ENCODE measurements around the gene SPTB.
"Not testable (repeated sequence)": the region's sequence is repeated elsewhere in the genome, so short reads cannot be mapped to it uniquely, and the experiment has no call there.

The SPTB gene

GRCh38 chr14:64914237-64915028, 34.7 kb upstream of the SPTB start, which contains the start of gene CHURC1:
CHURC1 (plus strand) TSS chr14:64914455; CDS start chr14:64914496, 41 bp downstream.
- no peaks in the 10 kb centered on the region for H3K9me3 ChIP-seq (ENCODE audit: control extremely low read depth in 1 of 5, control insufficient read depth in 4 of 5, insufficient read depth in 2 of 5, low read depth in 1 of 5, low read length in 4 of 5)
- peak within 1 kb of the TSS; percentile 74 to 98 (median 92) for H3K4me3 ChIP-seq (ENCODE audit: control insufficient read depth in 1 of 7, extremely low read depth in 1 of 7, insufficient read depth in 4 of 7, low read depth in 2 of 7, low read length in 6 of 7)
- peaks cover 8 to 21% (median 17%) of the 10 kb centered on the region in 4 experiments for H3K4me1 ChIP-seq (ENCODE audit: control extremely low read depth in 1 of 4, control insufficient read depth in 4 of 4, insufficient read depth in 4 of 4, low read length in 3 of 4)
- peak within 1 kb of the TSS; percentile 96 to 99 for H3K27ac ChIP-seq (ENCODE audit: insufficient read depth in 1 of 2, low read depth in 1 of 2, low read length in 2 of 2, poor library complexity in 1 of 2, severe bottlenecking in 2 of 2)
- peak; percentile 97 to 99 (median 98) for DNase-seq
- H3K27me3 ChIP-seq (replicated peaks in 2 of 5; ENCODE audit: control insufficient read depth in 4 of 5, insufficient read depth in 5 of 5, low read length in 4 of 5): no peaks in the 10 kb centered on the region
- under 1% methylated on average over 47 of the region's 49 CpGs for WGBS (ENCODE audit: insufficient coverage)
- peaks cover 0 to 2% (median under 1%) of the 10 kb centered on the region in 4 experiments for H3K36me3 ChIP-seq (ENCODE audit: control insufficient read depth in 4 of 4, insufficient read depth in 4 of 4, low read length in 3 of 4)
- CTCF ChIA-PET: interaction anchor here (1.1 to 1.7 kb wide), 3 partner anchors 67 to 115 kb away, joined by 3 to 6 read pairs (median 5); no protein-coding TSS in a partner anchor
- POLR2A ChIA-PET: interaction anchor here (0.8 to 1.5 kb wide), 2 partner anchors 11 to 215 kb away, joined by 3 to 5 read pairs; no protein-coding TSS in a partner anchor

GRCh38 chr14:64913477-64913876, 33.8 kb upstream of the SPTB start:
- WGBS (ENCODE audit: insufficient coverage): no CpG with 5 or more reads among the region's 5 CpGs
- peak overlapping the region in 2 of 7 experiments; percentile 97 to 98 for H3K4me3 ChIP-seq (ENCODE audit: control insufficient read depth in 1 of 7, extremely low read depth in 1 of 7, insufficient read depth in 4 of 7, low read depth in 2 of 7, low read length in 6 of 7)

GRCh38 chr14:64912261-64912660, 32.6 kb upstream of the SPTB start:
- Histone ChIP-seq H3K9me3 (ENCODE audit: control extremely low read depth in 1 of 5, control insufficient read depth in 4 of 5, insufficient read depth in 2 of 5, low read depth in 1 of 5, low read length in 4 of 5) (no peaks in the 10 kb centered on the region), H3K4me3 (ENCODE audit: control insufficient read depth in 1 of 7, extremely low read depth in 1 of 7, insufficient read depth in 4 of 7, low read depth in 2 of 7, low read length in 6 of 7) (no peak overlapping the region), H3K4me1 (ENCODE audit: control extremely low read depth in 1 of 4, control insufficient read depth in 4 of 4, insufficient read depth in 4 of 4, low read length in 3 of 4) (peaks cover 8 to 21% (median 17%) of the 10 kb centered on the region in 4 experiments), H3K27me3 (replicated peaks in 2 of 5; ENCODE audit: control insufficient read depth in 4 of 5, insufficient read depth in 5 of 5, low read length in 4 of 5) (no peaks in the 10 kb centered on the region), H3K36me3 (ENCODE audit: control insufficient read depth in 4 of 4, insufficient read depth in 4 of 4, low read length in 3 of 4) (peaks cover 0 to 2% (median 0%) of the 10 kb centered on the region in 4 experiments), H3K27ac (ENCODE audit: insufficient read depth in 1 of 2, low read depth in 1 of 2, low read length in 2 of 2, poor library complexity in 1 of 2, severe bottlenecking in 2 of 2) (no peak overlapping the region)
- CTCF ChIA-PET: interaction anchor here (1.0 to 2.4 kb wide), 4 partner anchors 20 to 112 kb away, joined by 3 to 13 read pairs (median 3); no protein-coding TSS in a partner anchor
- DNase-seq: peak; percentile 40 to 80 (median 67)
- no CpG with 5 or more reads among the region's 1 CpG for WGBS (ENCODE audit: insufficient coverage)
- POLR2A ChIA-PET: no interaction called here

More at GRCh38 chr14:64913477-64913876, 33.8 kb upstream of the SPTB start:
- Histone ChIP-seq H3K4me1 (ENCODE audit: control extremely low read depth in 1 of 4, control insufficient read depth in 4 of 4, insufficient read depth in 4 of 4, low read length in 3 of 4) (peaks cover 8 to 21% (median 17%) of the 10 kb centered on the region in 4 experiments), H3K27ac (ENCODE audit: insufficient read depth in 1 of 2, low read depth in 1 of 2, low read length in 2 of 2, poor library complexity in 1 of 2, severe bottlenecking in 2 of 2) (peak overlapping the region in 1 of 2 experiments; percentile 99)
- not testable (repeated sequence) for DNase-seq; H3K27me3 ChIP-seq (replicated peaks in 2 of 5; ENCODE audit: control insufficient read depth in 4 of 5, insufficient read depth in 5 of 5, low read length in 4 of 5); H3K9me3 ChIP-seq (ENCODE audit: control extremely low read depth in 1 of 5, control insufficient read depth in 4 of 5, insufficient read depth in 2 of 5, low read depth in 1 of 5, low read length in 4 of 5); H3K36me3 ChIP-seq (ENCODE audit: control insufficient read depth in 4 of 4, insufficient read depth in 4 of 4, low read length in 3 of 4)
- POLR2A ChIA-PET: interaction anchor here (1.5 kb wide), 1 partner anchor 12 kb away, joined by 5 read pairs; no protein-coding TSS in a partner anchor
- CTCF ChIA-PET: interaction anchor here (1.7 kb wide), 1 partner anchor 68 kb away, joined by 6 read pairs; no protein-coding TSS in a partner anchor

- peaks cover 0 to 2% (median 0%) of the 10 kb centered on the region in 4 experiments for H3K36me3 ChIP-seq (ENCODE audit: control insufficient read depth in 4 of 4, insufficient read depth in 4 of 4, low read length in 3 of 4)
- no peak overlapping the region for H3K27ac ChIP-seq (ENCODE audit: insufficient read depth in 1 of 2, low read depth in 1 of 2, low read length in 2 of 2, poor library complexity in 1 of 2, severe bottlenecking in 2 of 2)
- peak in 2 of 3 donors; percentile 35 to 41 for DNase-seq
- no peak overlapping the region for H3K4me3 ChIP-seq (ENCODE audit: control insufficient read depth in 1 of 7, extremely low read depth in 1 of 7, insufficient read depth in 4 of 7, low read depth in 2 of 7, low read length in 6 of 7)
- ChIA-PET CTCF (interaction anchor here (0.6 to 2.4 kb wide), 19 partner anchors 9 to 248 kb away, joined by 3 to 14 read pairs (median 3); no protein-coding TSS in a partner anchor), POLR2A (no interaction called here)
- WGBS (ENCODE audit: insufficient coverage): 71% methylated on average over 2 of the region's 3 CpGs
- peaks cover 10 to 26% (median 19%) of the 10 kb centered on the region in 4 experiments for H3K4me1 ChIP-seq (ENCODE audit: control extremely low read depth in 1 of 4, control insufficient read depth in 4 of 4, insufficient read depth in 4 of 4, low read length in 3 of 4)
- no peaks in the 10 kb centered on the region for H3K27me3 ChIP-seq (replicated peaks in 2 of 5; ENCODE audit: control insufficient read depth in 4 of 5, insufficient read depth in 5 of 5, low read length in 4 of 5)
- no peaks in the 10 kb centered on the region for H3K9me3 ChIP-seq (ENCODE audit: control extremely low read depth in 1 of 5, control insufficient read depth in 4 of 5, insufficient read depth in 2 of 5, low read depth in 1 of 5, low read length in 4 of 5)
These were observed 31.3 kb upstream of the SPTB start for GRCh38 chr14:64910847-64911495.

GRCh38 chr14:64906022-64906421, 26.3 kb upstream of the SPTB start:
- POLR2A ChIA-PET: no interaction called here
- Histone ChIP-seq H3K9me3 (ENCODE audit: control extremely low read depth in 1 of 5, control insufficient read depth in 4 of 5, insufficient read depth in 2 of 5, low read depth in 1 of 5, low read length in 4 of 5) (no peaks in the 10 kb centered on the region), H3K27me3 (replicated peaks in 2 of 5; ENCODE audit: control insufficient read depth in 4 of 5, insufficient read depth in 5 of 5, low read length in 4 of 5) (peaks cover 0 to 4% (median 0%) of the 10 kb centered on the region in 5 experiments), H3K36me3 (ENCODE audit: control insufficient read depth in 4 of 4, insufficient read depth in 4 of 4, low read length in 3 of 4) (no peaks in the 10 kb centered on the region), H3K27ac (ENCODE audit: insufficient read depth in 1 of 2, low read depth in 1 of 2, low read length in 2 of 2, poor library complexity in 1 of 2, severe bottlenecking in 2 of 2) (no peak overlapping the region), H3K4me3 (ENCODE audit: control insufficient read depth in 1 of 7, extremely low read depth in 1 of 7, insufficient read depth in 4 of 7, low read depth in 2 of 7, low read length in 6 of 7) (no peak overlapping the region), H3K4me1 (ENCODE audit: control extremely low read depth in 1 of 4, control insufficient read depth in 4 of 4, insufficient read depth in 4 of 4, low read length in 3 of 4) (peaks cover 3 to 8% (median 5%) of the 10 kb centered on the region in 4 experiments)
- CTCF ChIA-PET: interaction anchor here (0.7 to 2.9 kb wide), 2 partner anchors 14 to 76 kb away, joined by 3 to 20 read pairs; no protein-coding TSS in a partner anchor
- DNase-seq: no peak
- WGBS (ENCODE audit: insufficient coverage): 50% methylated on average over 4 of the region's 6 CpGs

- Histone ChIP-seq H3K9me3 (ENCODE audit: control extremely low read depth in 1 of 5, control insufficient read depth in 4 of 5, insufficient read depth in 2 of 5, low read depth in 1 of 5, low read length in 4 of 5) (no peaks in the 10 kb centered on the region), H3K36me3 (ENCODE audit: control insufficient read depth in 4 of 4, insufficient read depth in 4 of 4, low read length in 3 of 4) (no peaks in the 10 kb centered on the region), H3K27ac (ENCODE audit: insufficient read depth in 1 of 2, low read depth in 1 of 2, low read length in 2 of 2, poor library complexity in 1 of 2, severe bottlenecking in 2 of 2) (no peak overlapping the region), H3K4me3 (ENCODE audit: control insufficient read depth in 1 of 7, extremely low read depth in 1 of 7, insufficient read depth in 4 of 7, low read depth in 2 of 7, low read length in 6 of 7) (no peak overlapping the region), H3K27me3 (replicated peaks in 2 of 5; ENCODE audit: control insufficient read depth in 4 of 5, insufficient read depth in 5 of 5, low read length in 4 of 5) (peaks cover 0 to 8% (median 0%) of the 10 kb centered on the region in 5 experiments), H3K4me1 (ENCODE audit: control extremely low read depth in 1 of 4, control insufficient read depth in 4 of 4, insufficient read depth in 4 of 4, low read length in 3 of 4) (no peaks in the 10 kb centered on the region)
- ChIA-PET CTCF (interaction anchor here (1.2 to 3.8 kb wide), 5 partner anchors 8 to 128 kb away, joined by 3 to 17 read pairs (median 5); no protein-coding TSS in a partner anchor), POLR2A (no interaction called here)
- WGBS (ENCODE audit: insufficient coverage): no CpG with 5 or more reads among the region's 1 CpG
- DNase-seq: no peak
These were observed 20.3 kb upstream of the SPTB start for GRCh38 chr14:64899958-64900357.
